HepG2 (cell line): ENCODE data around the gene FAM131A. TPM values are rescaled to one million over a fixed set of nuclear protein-coding genes. Genes with fewer than 3 reads are reported as not detected.

Experiments
- ATAC-seq: fragments of 200-7000 bp; cut with Tn5 transposase; 3 replicates; pipeline ENCODE4 v1.9.1; 2020; ENCODE audit warnings: mild to moderate bottlenecking, moderate library complexity
- BruUV-seq: library from RNA; stranded (reverse); fragments of 400-500 nt; replicated peaks from 2 replicates; lab custom pipeline; 2021; lab: Mats Ljungman, UMichigan
- CTCF ChIA-PET: fragments of 300-600 bp; formaldehyde crosslinking; extraction: SDS; loops from one replicate; lab custom pipeline; 2021; ENCODE audit warnings: low total read pairs, inconsistent platforms, low intra/inter-chr PET ratio; lab: Yijun Ruan, JAX
- POLR2A ChIA-PET: fragments of 350-600 bp; sonication (Branson Sonifier 250); formaldehyde crosslinking; loops from one replicate; lab custom pipeline; 2020; ENCODE audit warnings: antibody characterized with exemption, inconsistent platforms; lab: Yijun Ruan, JAX
- DNase-seq: peaks from one replicate; pipeline ENCODE4 v3.0.0-alpha.2; 2015; ENCODE audit warnings: low spot score
- FAIRE-seq: peaks from 3 replicates; lab custom pipeline; 2011; peaks lifted over from hg19 to GRCh38; lab: Jason Lieb, UNC
- H2AFZ ChIP-seq: one replicate; pipeline ENCODE4 v1.6.1; 2011; ENCODE audit warnings: low read length, inconsistent platforms
- H3K27ac ChIP-seq: fragments of 300-600 bp; 3 replicates; pipeline ENCODE4 v1.8.0; 2011; ENCODE audit warnings: mixed run types, mild to moderate bottlenecking, mixed read lengths, low read length, inconsistent platforms; ENCODE audit not compliant: insufficient read depth; ENCODE audit errors: extremely low read length
- H3K27me3 ChIP-seq, 2 experiments: fragments of 200-600 bp in 1 of 2; 2 replicates in 1 of 2; 3 replicates in 1 of 2; pipeline versions ENCODE4 v1.6.0 to v1.8.0; 2011; ENCODE audit warnings: low read length in 2 of 2, mild to moderate bottlenecking in 2 of 2, moderate library complexity in 2 of 2, inconsistent platforms in 1 of 2; ENCODE audit not compliant: insufficient read depth in 2 of 2, control insufficient read depth in 1 of 2
- H3K36me3 ChIP-seq, 2 experiments: fragments of 200-600 bp in 1 of 2; replicated peaks in 1 of 2; 2 replicates in 1 of 2; 3 replicates in 1 of 2; pipeline versions ENCODE4 v1.5.1 to v1.8.0; 2011; ENCODE audit warnings: low read length in 2 of 2, inconsistent platforms in 1 of 2; ENCODE audit not compliant: insufficient read depth in 2 of 2, control insufficient read depth in 1 of 2
- H3K4me1 ChIP-seq: 2 replicates; pipeline ENCODE4 v1.5.1; 2012; ENCODE audit warnings: low read length, inconsistent platforms; ENCODE audit not compliant: insufficient read depth
- H3K4me2 ChIP-seq: 2 replicates; pipeline ENCODE4 v1.6.0; 2011; ENCODE audit warnings: low read depth, low read length, inconsistent platforms
- H3K4me3 ChIP-seq, 3 experiments: fragments of 200-600 bp in 1 of 3; sonication (generic), shearing (Covaris generic) in 1 of 3; replicated peaks in 1 of 3; 2 replicates each; pipeline ENCODE4 v1.5.1; 2011 to 2016; ENCODE audit warnings: low read length in 3 of 3, inconsistent platforms in 2 of 3, low read depth in 2 of 3, mild to moderate bottlenecking in 2 of 3, control low read depth in 1 of 3, mixed read lengths in 1 of 3; ENCODE audit not compliant: insufficient read depth in 1 of 3
- H3K79me2 ChIP-seq: one replicate; pipeline ENCODE4 v1.6.1; 2011; ENCODE audit warnings: low read length, inconsistent platforms; ENCODE audit not compliant: insufficient read depth
- H3K9ac ChIP-seq: 2 replicates; pipeline ENCODE4 v1.6.0; 2011; ENCODE audit warnings: mild to moderate bottlenecking, low read depth, low read length, inconsistent platforms; ENCODE audit not compliant: insufficient read depth
- H3K9me3 ChIP-seq: 2 replicates; pipeline ENCODE4 v1.5.1; 2012; ENCODE audit warnings: mild to moderate bottlenecking, low read length
- H4K20me1 ChIP-seq: 2 replicates; pipeline ENCODE4 v1.6.0; 2011; ENCODE audit warnings: inconsistent platforms, mild to moderate bottlenecking, low read length, moderate library complexity; ENCODE audit not compliant: insufficient read depth
- ATF7 ChIP-seq, 2 experiments: fragments of 450-650 bp in 1 of 2; sonication (generic) in 1 of 2; formaldehyde crosslinking in 1 of 2; IDR thresholded peaks; 2 replicates each; pipeline versions ENCODE4 v1.4.0 to v1.6.1; 2016 to 2020; ENCODE audit warnings: antibody characterized with exemption in 1 of 2, mild to moderate bottlenecking in 1 of 2, missing genetic modification reagents in 1 of 2
- CCDC6 ChIP-seq: sonication (generic); formaldehyde crosslinking; IDR thresholded peaks from 2 replicates; pipeline ENCODE4 v1.8.1; 2022; ENCODE audit warnings: mild to moderate bottlenecking, missing genetic modification reagents, moderate library complexity
- FOXK2 ChIP-seq: fragments of 450-650 bp; IDR thresholded peaks from 2 replicates; pipeline ENCODE4 v1.6.1; 2016
- KDM3A ChIP-seq: IDR thresholded peaks from 2 replicates; pipeline ENCODE4 v1.6.1; 2018; ENCODE audit warnings: low read depth, missing compliant biosample characterization
- KLF16 ChIP-seq, 2 experiments: sonication (generic) in 1 of 2; formaldehyde crosslinking in 1 of 2; IDR thresholded peaks; 2 replicates each; pipeline versions ENCODE4 v1.6.1 to v1.8.0; 2016 to 2023; ENCODE audit warnings: missing genetic modification reagents in 2 of 2, missing compliant biosample characterization in 1 of 2
- KLF6 ChIP-seq: IDR thresholded peaks from 2 replicates; pipeline ENCODE4 v1.8.0; 2016; ENCODE audit warnings: missing biosample characterization, missing genetic modification reagents
- PAF1 ChIP-seq: IDR thresholded peaks from 2 replicates; pipeline ENCODE4 v1.6.1; 2016; ENCODE audit warnings: missing genetic modification reagents, missing compliant biosample characterization
- PLRG1 ChIP-seq: fragments of 450-650 bp; conservative IDR thresholded peaks from 2 replicates; pipeline ENCODE4 v1.6.1; 2016
- SNAPC2 ChIP-seq: sonication (generic); formaldehyde crosslinking; IDR thresholded peaks from 2 replicates; pipeline ENCODE4 v1.8.1; 2022; ENCODE audit warnings: mild to moderate bottlenecking, missing genetic modification reagents
- ZBTB8A ChIP-seq: sonication (generic); formaldehyde crosslinking; IDR thresholded peaks from 2 replicates; pipeline ENCODE4 v1.4.0; 2020; ENCODE audit warnings: mild to moderate bottlenecking, low read depth, missing genetic modification reagents, borderline replicate concordance
- ZNF20 ChIP-seq: sonication (generic); formaldehyde crosslinking; IDR thresholded peaks from 2 replicates; pipeline ENCODE4 v1.4.0; 2020; ENCODE audit warnings: mild to moderate bottlenecking, moderate library complexity, missing genetic modification reagents
- ZNF430 ChIP-seq: sonication (generic); formaldehyde crosslinking; IDR thresholded peaks from 2 replicates; pipeline ENCODE4 v1.9.0; 2021; ENCODE audit warnings: mild to moderate bottlenecking, missing genetic modification reagents
- ZNF556 ChIP-seq: sonication (generic); formaldehyde crosslinking; IDR thresholded peaks from 2 replicates; pipeline ENCODE4 v1.4.0; 2020; ENCODE audit warnings: mild to moderate bottlenecking, missing genetic modification reagents, borderline replicate concordance
- ZNF562 ChIP-seq: sonication (generic); formaldehyde crosslinking; IDR thresholded peaks from 2 replicates; pipeline ENCODE4 v1.8.0; 2022; ENCODE audit warnings: missing genetic modification reagents, borderline replicate concordance
- ZNF792 ChIP-seq: IDR thresholded peaks from 2 replicates; pipeline ENCODE4 v1.6.1; 2016
- WGBS: methylation state at CpG from one replicate; pipeline ENCODE4 v1.1.6; 2017; ENCODE audit warnings: low lambda C conversion rate; 5-methylcytosine and 5-hydroxymethylcytosine counted together
- in situ Hi-C: cut with HindIII; loops from 2 replicates; pipeline ENCODE4 v1.10.0; 2017; ENCODE audit warnings: low pct_unique_long_range_greater_than_20kb; ENCODE audit not compliant: extremely low pct_ligation_motif_present
- intact Hi-C: fragments of 100-400 bp; cut with micrococcal nuclease; formaldehyde crosslinking; loops from one replicate; pipeline ENCODE4 v1.10.0; 2022; ENCODE audit not compliant: unreplicated experiment
- polyA plus RNA-seq, 8 experiments: library from polyadenylated mRNA; depleted of rRNA in 3 of 8; stranded (reverse) in 7 of 8; unstranded in 1 of 8; fragments of >200 nt; fragmentation: Illumina TruSeq in 4 of 8; extraction: Trizol in 4 of 8; gene quantifications; 2 replicates each; pipeline versions ENCODE4 v1.2.1 to v1.2.3, GENCODE V29; 2011 to 2016; ENCODE audit warnings: low read depth in 4 of 8, missing spikeins in 1 of 8, mixed read lengths in 1 of 8; ENCODE audit not compliant: insufficient read depth in 1 of 8
- total RNA-seq, 5 experiments: library from RNA; depleted of rRNA; stranded (reverse); fragments of >200 nt; fragmentation: Illumina TruSeq; extraction: Trizol; gene quantifications; 2 replicates each; pipeline ENCODE4 v1.2.3, GENCODE V29; 2016; ENCODE audit warnings: low read depth in 1 of 5
- TF ChIP-seq, protein P1 (sequence below): sonication (generic); formaldehyde crosslinking; IDR thresholded peaks from 2 replicates; pipeline ENCODE4 v1.5.0; 2020; ENCODE audit warnings: mild to moderate bottlenecking, missing genetic modification reagents
- TF ChIP-seq, protein P2 (sequence below), 2 experiments: fragments of 450-650 bp in 1 of 2; sonication (generic) in 1 of 2; formaldehyde crosslinking; IDR thresholded peaks; 2 replicates each; pipeline versions ENCODE4 v1.5.0 to v1.8.0; 2020 to 2022; ENCODE audit warnings: mild to moderate bottlenecking in 1 of 2, missing genetic modification reagents in 1 of 2

FAM131A gene
- total and polyA plus RNA-seq, 2 of the 13 experiments (the other 11 are each of a cell fraction or from before 2014, with no cell fraction given): 9.2 to 9.3 TPM

GRCh38 chr3:184335661-184336546 lies 1.5 kb upstream of the FAM131A start:
- intact Hi-C loops: no loop called here
- ChIA-PET CTCF (no interaction called here), POLR2A (interaction anchor here (0.7 to 1.9 kb wide), 4 partner anchors 10 to 26 kb away, joined by 3 to 10 read pairs (median 8); partner anchors contain the start of genes CLCN2 and POLR2H)
- TF ChIP-seq ZBTB8A (no peak), ZNF562 (no peak), ZNF20 (CRISPR knock-in tag) (0 out of 2 replicates have a peak, but pooled peaks have one; percentile 45), PLRG1 (no peak), KLF6 (CRISPR knock-in tag) (no peak), PAF1 (CRISPR knock-in tag) (peak; percentile 80), KDM3A (CRISPR knock-in tag) (no peak; the same call in 1 of the 2 replicates), ZNF792 (CRISPR knock-in tag) (peak; percentile 30; the same call in 1 of the 2 replicates), ZNF430 (CRISPR knock-in tag) (no peak), KLF16 (CRISPR knock-in tag; IDR thresholded peaks at IDR 0.05) (peak in 1 of 2 experiments; percentile 55; a peak in 2 of 4 replicates), ATF7 (IDR thresholded peaks at IDR 0.05) (peak; percentile 76), ATF7 (CRISPR knock-in tag; IDR thresholded peaks at IDR 0.05) (peak; percentile 77), FOXK2 (no peak), ZNF556 (CRISPR knock-in tag) (0 out of 2 replicates have a peak, but pooled peaks have one; percentile 12), CCDC6 (CRISPR knock-in tag) (peak; percentile 53; the same call in 1 of the 2 replicates), SNAPC2 (CRISPR knock-in tag) (peak; percentile 31; the same call in 1 of the 2 replicates)
- TF ChIP-seq, protein P1, sequence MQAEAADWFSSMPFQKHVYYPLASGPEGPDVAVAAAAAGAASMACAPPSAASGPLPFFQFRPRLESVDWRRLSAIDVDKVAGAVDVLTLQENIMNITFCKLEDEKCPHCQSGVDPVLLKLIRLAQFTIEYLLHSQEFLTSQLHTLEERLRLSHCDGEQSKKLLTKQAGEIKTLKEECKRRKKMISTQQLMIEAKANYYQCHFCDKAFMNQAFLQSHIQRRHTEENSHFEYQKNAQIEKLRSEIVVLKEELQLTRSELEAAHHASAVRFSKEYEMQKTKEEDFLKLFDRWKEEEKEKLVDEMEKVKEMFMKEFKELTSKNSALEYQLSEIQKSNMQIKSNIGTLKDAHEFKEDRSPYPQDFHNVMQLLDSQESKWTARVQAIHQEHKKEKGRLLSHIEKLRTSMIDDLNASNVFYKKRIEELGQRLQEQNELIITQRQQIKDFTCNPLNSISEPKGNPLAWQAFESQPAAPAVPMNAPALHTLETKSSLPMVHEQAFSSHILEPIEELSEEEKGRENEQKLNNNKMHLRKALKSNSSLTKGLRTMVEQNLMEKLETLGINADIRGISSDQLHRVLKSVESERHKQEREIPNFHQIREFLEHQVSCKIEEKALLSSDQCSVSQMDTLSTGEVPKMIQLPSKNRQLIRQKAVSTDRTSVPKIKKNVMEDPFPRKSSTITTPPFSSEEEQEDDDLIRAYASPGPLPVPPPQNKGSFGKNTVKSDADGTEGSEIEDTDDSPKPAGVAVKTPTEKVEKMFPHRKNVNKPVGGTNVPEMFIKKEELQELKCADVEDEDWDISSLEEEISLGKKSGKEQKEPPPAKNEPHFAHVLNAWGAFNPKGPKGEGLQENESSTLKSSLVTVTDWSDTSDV (CRISPR knock-in tag): no peak
- TF ChIP-seq, protein P2, sequence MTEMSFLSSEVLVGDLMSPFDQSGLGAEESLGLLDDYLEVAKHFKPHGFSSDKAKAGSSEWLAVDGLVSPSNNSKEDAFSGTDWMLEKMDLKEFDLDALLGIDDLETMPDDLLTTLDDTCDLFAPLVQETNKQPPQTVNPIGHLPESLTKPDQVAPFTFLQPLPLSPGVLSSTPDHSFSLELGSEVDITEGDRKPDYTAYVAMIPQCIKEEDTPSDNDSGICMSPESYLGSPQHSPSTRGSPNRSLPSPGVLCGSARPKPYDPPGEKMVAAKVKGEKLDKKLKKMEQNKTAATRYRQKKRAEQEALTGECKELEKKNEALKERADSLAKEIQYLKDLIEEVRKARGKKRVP (CRISPR knock-in tag; IDR thresholded peaks at IDR 0.05): peak in 1 of 2 experiments; percentile 48; a peak in 2 of 4 replicates

More at GRCh38 chr3:184335661-184336546, 1.5 kb upstream of the FAM131A start:
- Histone ChIP-seq H3K36me3 (peaks cover 22 to 42% of the 10 kb centered on the region in 2 experiments), H3K9ac (peak overlapping the region; percentile 91), H3K4me2 (peak overlapping the region; percentile 94), H3K27me3 (no peaks in the 10 kb centered on the region; a peak in 1 of 5 replicates), H3K4me3 (peak overlapping the region; percentile 67 to 94 (median 80)), H3K27ac (peak overlapping the region; percentile 84), H4K20me1 (peaks cover 19% of the 10 kb centered on the region; the same call in 1 of the 2 replicates), H3K4me1 (peaks cover 18% of the 10 kb centered on the region), H2AFZ (no peak overlapping the region), H3K79me2 (peaks cover 16% of the 10 kb centered on the region), H3K9me3 (no peaks in the 10 kb centered on the region)
- DNase-seq (peak; percentile 54), ATAC-seq (peak; percentile 66), FAIRE-seq (peak; percentile 52)
- 0% methylated on average over 1 of the region's 77 CpGs for WGBS
- in situ Hi-C loops: no loop called here
- TSS peak; percentile 33 for BruUV-seq
